NK-92 treated with Interleukin-12 subunit alpha and Interleukin-12 subunit beta, amount 100 ng/mL, for 24 hours (cell line): ENCODE results near the gene MEFV.

Experiments
- DNase-seq: peaks from one replicate; lab custom pipeline; 2025; lab: John Stamatoyannopoulos, UW

Gene MEFV

DNA sequence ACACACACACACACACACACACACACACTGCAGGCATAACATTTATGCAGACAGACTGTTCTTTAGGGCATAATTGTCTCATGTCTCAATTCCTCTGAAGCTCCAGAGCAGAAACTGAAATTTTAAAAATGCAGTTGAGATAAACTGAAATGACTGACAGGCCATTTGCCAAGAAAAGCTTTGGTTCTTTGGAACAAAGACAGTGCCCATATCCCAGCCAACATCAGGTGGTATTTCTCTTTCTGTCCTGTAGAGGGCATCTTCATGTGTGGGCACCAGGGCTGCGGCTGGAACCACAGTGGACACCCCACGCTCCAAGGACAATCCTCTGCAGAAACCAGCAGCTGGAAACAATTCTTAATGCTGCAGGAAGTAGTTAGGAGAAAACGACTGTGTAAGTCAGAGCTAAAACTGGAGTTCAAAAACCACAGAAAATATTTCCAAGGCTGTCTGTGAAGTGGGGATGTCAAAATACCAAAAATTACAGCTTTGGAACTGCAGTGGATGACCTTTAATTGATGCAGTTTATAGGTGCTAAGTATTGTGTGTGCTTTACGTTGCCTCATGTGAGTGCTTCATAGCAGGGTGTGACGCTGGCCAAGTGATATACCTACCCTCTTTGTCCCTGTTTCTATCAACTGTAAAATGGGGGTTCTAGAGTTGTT lies 10.6 kb upstream of the MEFV start:
- DNase-seq, result peak; percentile 9

- DNase-seq, result peak; percentile 99
Observed at GRCh38 chr16:3264137-3265036, 8.0 kb upstream of the MEFV start.

DNA sequence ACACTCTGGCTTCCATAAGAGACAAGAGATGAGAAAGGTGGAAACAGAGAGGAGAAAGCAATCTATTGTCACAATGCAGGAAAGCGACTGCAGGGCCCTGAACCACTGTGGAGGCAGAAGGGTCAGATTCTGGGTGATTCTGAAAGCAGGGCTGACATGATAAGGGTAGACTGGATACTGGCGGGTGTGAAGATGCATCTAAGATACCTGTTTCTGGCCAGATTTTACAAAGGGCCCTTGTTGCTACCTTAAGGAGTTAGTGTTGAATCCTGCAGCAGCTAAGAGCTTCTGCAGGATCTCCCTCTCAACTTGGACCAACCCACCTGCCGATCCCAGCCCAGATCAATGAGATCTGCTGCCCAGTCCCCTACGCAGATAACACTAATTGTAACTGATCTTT lies 6.1 kb upstream of the MEFV start:
- DNase-seq, result no peak

- no peak for DNase-seq
Observed at GRCh38 chr16:3259836-3260235, 3.4 kb upstream of the MEFV start.

DNA sequence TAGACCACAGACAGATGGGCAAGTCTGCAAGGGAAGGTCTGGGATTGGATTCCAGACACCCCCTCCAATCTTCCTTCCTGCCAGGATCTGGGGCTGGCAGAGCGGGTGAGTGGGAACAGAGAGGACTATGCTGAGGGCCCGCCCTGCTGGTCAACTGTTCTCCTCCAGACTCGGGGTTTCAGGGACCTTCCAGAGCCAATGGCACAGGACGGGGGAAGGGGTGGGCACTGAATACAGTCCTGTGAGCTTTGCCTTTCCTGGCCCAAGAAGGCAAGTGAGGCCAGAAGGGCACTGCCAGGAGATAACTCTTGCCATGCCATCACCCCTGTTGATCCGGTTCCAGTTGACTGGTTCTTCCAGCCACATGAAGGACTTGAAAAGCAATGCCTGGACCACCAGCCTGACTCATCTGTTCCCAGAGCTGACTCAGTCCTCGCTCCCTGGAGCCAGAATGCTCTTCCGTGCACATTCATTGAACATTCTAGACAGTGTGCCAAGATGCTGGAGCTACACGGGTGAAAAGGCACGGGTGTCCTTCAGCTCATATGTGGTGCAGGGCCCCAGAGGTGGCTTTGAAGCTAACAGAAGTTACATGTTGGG lies 533 bp upstream of the MEFV start:
- DNase-seq, result no peak

- DNase-seq, result no peak
Observed at GRCh38 chr16:3254309-3254708, 2.1 kb downstream of the MEFV start.

GRCh38 chr16:3252967-3253366 lies 3.5 kb downstream of the MEFV start:
- DNase-seq, result no peak

GRCh38 chr16:3249451-3249850 lies 7.0 kb downstream of the MEFV start:
- no peak for DNase-seq

- no peak for DNase-seq
Observed at GRCh38 chr16:3249020-3249419, 7.4 kb downstream of the MEFV start.

DNA sequence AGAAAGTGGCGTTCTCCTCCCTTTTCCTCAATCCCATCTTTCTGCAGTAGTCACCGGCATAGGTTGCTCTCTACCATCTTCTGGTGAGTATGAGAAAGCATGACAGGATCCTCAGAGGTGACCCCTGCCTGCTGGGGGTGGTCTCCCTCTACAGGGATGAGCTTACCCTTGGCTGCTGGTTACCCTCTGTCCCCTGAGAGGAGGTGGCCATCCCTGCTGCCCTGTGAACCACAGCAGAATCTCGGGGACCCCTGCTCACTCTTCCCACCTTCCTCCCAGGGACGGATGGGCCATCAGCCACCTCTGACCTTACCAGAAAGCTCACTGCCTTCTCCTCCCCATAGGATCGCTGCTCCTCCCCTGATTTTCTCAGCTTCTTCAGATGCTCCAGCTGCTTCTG lies 7.8 kb downstream of the MEFV start:
- DNase-seq, result no peak

- no peak for DNase-seq
Observed at GRCh38 chr16:3246876-3247275, 9.6 kb downstream of the MEFV start.

DNA sequence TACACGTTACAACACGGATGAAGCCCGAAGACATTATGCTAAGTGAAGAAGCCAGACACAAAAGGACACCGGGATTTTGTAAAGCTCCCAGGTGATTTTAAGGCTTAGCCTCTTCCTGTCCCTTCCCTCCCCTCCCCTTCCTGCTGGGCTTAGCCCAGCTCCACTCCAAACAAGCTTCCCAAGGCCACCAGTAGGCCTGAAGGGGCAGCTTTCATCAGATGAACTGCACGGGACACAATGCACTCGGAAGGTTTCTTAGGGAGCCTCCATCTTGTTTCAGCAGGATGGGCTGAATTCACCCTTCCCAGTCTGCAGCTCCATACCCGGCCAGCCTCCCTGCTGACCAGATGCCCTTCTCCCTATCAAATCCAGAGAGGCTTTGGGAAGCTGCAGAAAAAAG lies 10.4 kb downstream of the MEFV start:
- no peak for DNase-seq

GRCh38 chr16:3243882-3244281 lies 12.6 kb downstream of the MEFV start:
- peak; percentile 13 for DNase-seq

- no peak for DNase-seq
Observed at GRCh38 chr16:3242709-3243108, 13.7 kb downstream of the MEFV start.

GRCh38 chr16:3241761-3242160 lies 14.7 kb downstream of the MEFV start:
- no peak for DNase-seq

GRCh38 chr16:3235856-3236669 lies 20.4 kb downstream of the MEFV start:
- no peak for DNase-seq

DNA sequence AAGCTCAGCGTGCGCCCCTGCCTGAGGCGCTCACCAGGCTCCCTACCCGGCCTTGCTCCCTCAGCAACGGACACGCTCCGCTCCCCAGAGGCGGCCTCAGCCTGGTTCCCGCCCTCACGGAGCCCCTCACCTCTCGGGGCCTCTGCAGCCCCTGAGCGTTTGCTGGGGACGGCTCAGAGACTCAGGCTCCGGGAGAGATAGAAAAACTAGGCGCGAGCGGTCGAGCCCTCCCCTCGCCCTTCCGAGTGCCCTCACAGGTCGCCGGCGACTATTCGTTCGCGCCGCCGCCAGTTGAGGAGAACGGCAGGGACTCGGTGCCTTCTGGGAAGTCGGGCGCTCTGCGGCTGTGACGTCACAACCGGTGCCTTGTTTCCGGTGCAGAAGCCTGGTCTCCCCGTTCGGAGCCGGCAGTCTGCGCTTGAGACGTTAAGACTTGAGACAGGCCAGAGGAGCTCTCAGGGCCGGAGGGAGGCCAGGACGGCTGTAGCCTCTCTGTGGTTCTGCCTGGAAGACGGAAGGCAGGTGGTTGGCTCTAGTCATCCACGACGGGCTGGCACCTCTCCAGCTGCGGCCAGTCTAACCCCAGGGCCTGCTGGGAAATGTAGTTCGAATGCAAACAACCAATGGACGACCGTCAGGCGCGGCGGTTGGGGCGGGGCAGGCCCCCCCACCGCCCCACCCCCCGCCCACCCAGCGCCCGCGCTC lies 21.4 kb downstream of the MEFV start, which contains the start of gene ZNF200:
ZNF200 (minus strand) TSS at position 302 of the 705 bp plus-strand sequence. CDS start 1,403 bp downstream, outside the sequence.
- DNase-seq, result peak; percentile 91

GRCh38 chr16:3234543-3234856 lies 21.9 kb downstream of the MEFV start:
- peak; percentile 46 for DNase-seq

- no peak for DNase-seq
Observed at GRCh38 chr16:3223913-3224515, 32.4 kb downstream of the MEFV start.

- DNase-seq, result no peak
Observed at GRCh38 chr16:3220839-3221238, 35.6 kb downstream of the MEFV start.

DNA sequence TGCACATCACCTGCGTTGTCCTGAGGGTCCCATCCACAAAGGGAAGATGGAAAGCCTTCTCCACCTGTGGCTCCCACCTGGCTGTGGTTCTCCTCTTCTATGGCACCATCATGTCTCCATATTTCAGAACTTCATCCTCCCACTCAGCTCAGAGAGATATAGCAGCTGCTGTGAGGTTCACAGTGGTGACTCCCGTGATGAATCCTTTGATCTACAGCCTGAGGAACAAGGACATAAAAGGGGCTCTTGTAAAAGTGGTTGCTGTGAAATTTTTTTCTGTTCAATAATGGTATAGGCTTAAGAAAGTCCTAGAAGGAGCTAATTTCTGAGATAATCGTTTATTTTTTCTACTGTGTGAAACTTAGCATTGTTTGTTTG lies 40.2 kb downstream of the MEFV start:
- no peak for DNase-seq
